Kasumi-1 (cell line): ENCODE measurements around the gene IGSF9B.

Experiments
- DNase-seq, 2 experiments: peaks; one replicate each; lab custom pipeline; 2025; lab: John Stamatoyannopoulos, UW

IGSF9B gene

GRCh38 chr11:133953999-133954398 lies 2.8 kb downstream of the IGSF9B start:
- DNase-seq = no peak

- no peak for DNase-seq
Observed at GRCh38 chr11:133953547-133953946, 3.2 kb downstream of the IGSF9B start.

- no peak for DNase-seq
Observed at GRCh38 chr11:133952199-133953190, 4.3 kb downstream of the IGSF9B start.

- no peak for DNase-seq
Observed at GRCh38 chr11:133951327-133952198, 5.2 kb downstream of the IGSF9B start.

GRCh38 chr11:133950874-133951326 lies 5.9 kb downstream of the IGSF9B start:
- no peak for DNase-seq

DNA sequence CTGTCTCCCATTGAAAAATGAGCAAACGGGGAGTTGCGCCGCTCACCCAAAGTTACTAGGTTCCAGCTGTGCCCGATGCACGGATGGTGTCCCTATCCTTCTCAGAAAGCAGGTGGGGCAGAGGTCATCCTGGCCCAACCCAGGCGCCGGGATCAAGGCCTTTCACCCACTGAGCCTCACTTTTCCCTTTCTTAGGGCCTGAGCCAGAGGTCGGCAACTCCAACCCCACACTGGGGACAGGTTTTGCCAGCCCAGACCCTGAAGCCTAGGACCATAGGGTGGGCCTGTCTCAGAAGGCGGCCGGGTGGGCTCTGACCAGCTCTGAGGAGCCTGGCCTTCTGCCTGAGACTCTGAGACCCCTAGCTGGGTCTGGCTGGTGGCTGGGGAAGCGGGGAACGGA lies 6.3 kb downstream of the IGSF9B start:
- no peak for DNase-seq

DNA sequence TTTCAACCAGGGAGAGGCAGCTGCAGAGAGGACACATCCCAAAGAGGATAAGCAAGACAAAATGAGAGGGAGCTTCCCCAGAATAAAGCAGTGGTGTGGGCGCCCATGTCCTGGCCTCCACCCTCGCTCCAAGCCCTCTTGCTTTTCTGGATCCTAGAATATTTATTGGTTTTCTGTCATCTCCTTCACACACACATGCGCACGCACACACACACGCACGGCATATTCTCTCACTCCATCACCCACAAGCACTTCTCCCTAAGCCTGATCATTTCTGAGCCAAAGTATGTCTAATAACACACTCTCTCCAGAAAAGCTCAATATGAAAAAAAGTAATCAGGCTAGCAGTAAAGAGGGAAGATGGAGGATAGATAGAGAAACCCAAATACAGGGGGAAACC lies 7.6 kb downstream of the IGSF9B start:
- no peak for DNase-seq

DNA sequence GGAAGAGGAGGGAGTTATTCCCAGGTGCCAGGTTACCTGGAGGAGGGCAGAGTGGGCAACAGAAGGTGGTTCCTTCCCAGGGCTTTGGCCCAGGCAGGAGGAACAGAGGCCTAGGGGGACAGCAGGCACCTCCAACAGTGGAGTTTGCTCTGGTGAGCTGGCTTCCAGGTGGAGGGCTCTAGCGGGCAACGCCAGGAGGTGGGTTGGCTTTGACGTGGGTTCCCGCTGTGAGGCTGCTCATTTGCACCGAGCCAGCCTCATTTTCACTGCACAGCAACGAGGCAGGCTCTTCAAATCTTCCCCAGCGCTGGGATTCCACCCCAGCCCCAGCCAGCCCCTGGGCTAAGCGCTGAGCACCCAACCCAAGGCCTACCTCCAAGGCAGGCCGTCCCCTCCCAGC lies 8.1 kb downstream of the IGSF9B start:
- DNase-seq = no peak

DNA sequence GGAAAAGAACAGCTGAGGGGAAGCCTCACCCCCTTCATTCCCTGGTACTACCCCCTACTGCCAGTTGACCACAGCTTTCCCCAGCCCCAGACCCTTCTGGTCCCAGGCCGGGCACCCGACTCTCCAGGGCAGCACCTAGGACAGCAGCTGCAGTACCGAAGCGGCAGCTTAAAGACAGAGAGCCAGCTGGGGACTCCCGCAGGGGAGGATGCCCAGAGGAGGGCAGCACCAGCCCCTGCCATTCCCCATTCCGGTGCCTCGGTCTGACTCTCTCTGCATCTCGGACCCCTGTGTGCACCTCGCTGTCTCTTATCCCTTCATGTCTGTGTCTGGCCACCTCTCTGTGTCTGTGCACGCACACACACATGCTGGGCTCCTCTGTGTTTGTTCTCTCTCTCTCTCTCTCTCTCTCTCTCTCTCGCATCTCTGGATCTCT lies 9.4 kb downstream of the IGSF9B start:
- DNase-seq = peak; percentile 44 to 51

- no peak for DNase-seq
Observed at GRCh38 chr11:133946541-133947318, 10.0 kb downstream of the IGSF9B start.

DNA sequence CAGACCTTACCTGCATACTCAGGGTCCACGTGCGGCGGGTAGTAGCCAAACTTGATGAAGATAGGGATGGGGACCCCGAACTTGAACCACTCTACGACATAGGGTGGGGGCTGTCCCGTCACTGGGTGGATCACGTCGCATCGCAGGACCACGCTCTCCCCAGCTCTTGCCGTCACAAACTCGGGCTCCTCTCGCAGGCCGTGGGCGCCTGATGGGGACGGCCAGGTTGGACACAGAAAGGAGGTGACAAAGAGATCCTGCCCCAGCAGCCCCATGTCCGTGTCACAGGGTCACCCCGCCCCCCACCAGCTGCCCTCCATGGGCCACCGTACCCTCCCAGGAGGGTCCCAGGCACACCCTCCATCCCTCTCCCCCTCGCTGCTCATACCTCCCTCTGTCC lies 10.7 kb downstream of the IGSF9B start:
- DNase-seq = no peak

GRCh38 chr11:133945087-133945974 lies 11.4 kb downstream of the IGSF9B start:
- DNase-seq = no peak

GRCh38 chr11:133943950-133944698 lies 12.6 kb downstream of the IGSF9B start:
- DNase-seq = no peak

GRCh38 chr11:133942577-133942976 lies 14.2 kb downstream of the IGSF9B start:
- DNase-seq = no peak

DNA sequence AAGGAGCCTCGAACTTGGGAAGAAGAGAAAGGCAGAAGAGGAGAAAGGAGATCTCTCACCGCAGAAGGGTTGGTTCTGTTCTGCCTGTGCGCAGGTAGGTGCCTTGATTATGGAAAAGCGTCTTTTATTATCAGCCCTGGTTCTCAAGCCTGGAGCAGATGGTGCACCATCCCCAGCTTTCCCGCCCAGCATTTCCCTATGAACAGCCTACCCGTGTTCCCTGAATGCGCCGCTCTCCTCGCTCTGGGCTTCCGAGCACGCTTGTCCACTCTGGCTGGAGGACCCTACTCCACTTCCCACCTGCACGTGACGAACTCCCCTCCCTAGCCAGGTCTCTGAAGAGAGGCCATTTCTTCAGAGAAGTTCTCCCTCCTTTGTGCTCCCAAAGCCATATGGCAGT lies 15.2 kb downstream of the IGSF9B start:
- no peak for DNase-seq

DNA sequence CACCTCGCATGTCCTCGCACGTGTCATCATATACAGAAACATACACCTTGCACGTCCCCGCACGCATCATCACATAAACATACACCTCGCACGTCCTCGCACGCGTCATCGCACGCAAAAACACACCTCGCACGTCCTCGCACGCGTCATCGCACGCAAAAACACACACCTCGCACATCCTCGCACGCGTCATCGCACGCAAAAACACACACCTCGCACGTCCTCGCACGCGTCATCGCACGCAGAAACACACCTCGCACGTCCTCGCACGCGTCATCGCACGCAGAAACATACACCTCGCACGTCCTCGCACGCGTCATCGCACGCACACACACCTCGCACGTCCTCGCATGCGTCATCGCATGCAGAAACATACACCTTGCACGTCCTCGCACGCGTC lies 16.7 kb downstream of the IGSF9B start:
- DNase-seq = no peak

DNA sequence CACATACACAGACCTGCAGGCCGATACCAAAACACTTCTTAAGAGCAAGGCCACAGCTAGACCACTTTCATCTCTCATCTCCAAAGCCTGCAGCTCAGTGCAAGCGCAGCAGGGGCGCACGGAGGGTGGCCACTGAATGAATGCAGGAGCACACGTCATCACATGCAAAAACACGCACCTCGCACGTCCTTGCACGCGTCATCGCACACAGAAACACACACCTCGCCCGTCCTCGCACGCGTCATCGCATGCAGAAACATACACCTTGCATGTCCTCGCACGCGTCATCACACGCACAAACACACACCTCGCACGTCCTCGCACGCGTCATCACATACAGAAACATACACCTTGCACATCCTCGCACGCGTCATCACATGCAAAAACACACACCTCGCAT lies 17.2 kb downstream of the IGSF9B start:
- no peak for DNase-seq

DNA sequence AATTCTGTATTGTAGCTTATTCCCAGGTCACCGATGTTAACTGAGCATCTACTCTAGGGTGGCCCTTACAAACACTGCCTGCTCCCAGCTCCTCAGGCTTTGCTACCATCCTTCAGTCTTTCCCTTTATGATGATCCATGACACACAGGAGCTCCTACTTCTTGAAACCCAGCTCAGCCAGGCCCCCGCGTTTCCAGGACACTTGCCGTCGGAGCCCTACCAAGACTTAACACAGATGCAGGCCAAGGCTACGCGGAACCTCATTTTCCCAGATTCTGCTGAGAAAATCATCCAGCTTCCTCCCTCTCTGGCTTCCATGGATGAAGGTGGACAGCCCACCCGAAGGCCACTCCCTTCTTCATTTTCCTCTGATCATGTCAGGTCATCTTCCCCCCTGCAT lies 18.6 kb downstream of the IGSF9B start:
- no peak for DNase-seq

GRCh38 chr11:133937468-133937867 lies 19.3 kb downstream of the IGSF9B start:
- no peak for DNase-seq

GRCh38 chr11:133937015-133937414 lies 19.8 kb downstream of the IGSF9B start:
- DNase-seq = no peak
